Measurements from ENCODE around the gene MPND. TPM values are rescaled to one million over a fixed set of nuclear protein-coding genes. Genes with fewer than 3 reads are reported as not detected.

The MPND gene
- total and polyA plus RNA-seq, 5 donors from 2014 or later: 4.9 to 12.2 (median 5.9) TPM

DNA sequence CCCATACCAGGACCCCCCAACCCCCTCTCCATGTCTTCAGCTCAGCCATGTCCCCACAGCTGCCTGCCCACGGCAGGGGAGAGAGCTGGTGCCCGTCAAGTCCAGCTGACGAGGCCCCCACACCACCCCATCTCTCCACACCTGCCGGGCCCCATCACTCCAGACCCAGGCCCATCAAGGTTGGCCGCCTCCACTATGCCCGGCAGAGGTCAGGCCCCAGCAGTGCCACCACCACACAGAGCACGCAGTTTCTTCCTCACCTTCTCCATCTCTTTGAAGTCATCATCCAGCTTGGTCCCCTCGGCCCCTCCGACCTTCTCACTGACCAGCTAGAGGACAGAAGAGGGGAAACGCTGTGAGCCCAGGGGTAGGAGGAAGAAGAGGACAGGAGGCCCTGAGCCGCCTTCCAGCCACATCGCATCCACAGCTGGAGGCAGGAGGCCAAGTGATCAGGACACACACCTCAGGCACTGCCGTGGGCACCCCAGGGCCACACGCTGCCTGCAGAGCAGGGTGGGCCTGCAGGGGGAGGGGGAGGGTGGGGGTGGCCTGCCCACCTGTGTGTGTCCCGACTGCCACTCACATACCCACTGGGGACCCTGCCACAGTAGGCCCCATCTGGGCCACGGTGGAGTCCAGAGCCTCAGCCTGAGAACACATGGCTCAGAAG is 23.4 kb downstream of the MPND start:
- no peaks in the 10 kb centered on the region for H3K9me3 Mint-ChIP-seq
- H3K4me1 Mint-ChIP-seq: peaks cover 0 to 41% (median 15%) of the 10 kb centered on the region in 4 donors
- peaks cover 3% of the 10 kb centered on the region for H3K36me3 Mint-ChIP-seq
- DNase-seq: no peak
- H3K4me3 Mint-ChIP-seq: peak overlapping the region in 1 of 4 donors; percentile 21
- Histone ChIP-seq H3K4me1 (ENCODE audit: control insufficient read depth, insufficient read depth, low read length, poor library complexity, severe bottlenecking) (peaks cover 41% of the 10 kb centered on the region), H3K27me3 (ENCODE audit: control insufficient read depth, insufficient read depth, low read length) (no peaks in the 10 kb centered on the region), H3K36me3 (ENCODE audit: control insufficient read depth, insufficient read depth, low read length) (peaks cover 35% of the 10 kb centered on the region), H3K4me3 (ENCODE audit: low read depth, low read length) (no peak overlapping the region), H3K27ac (ENCODE audit: insufficient read depth, low read length, poor library complexity, severe bottlenecking) (no peak overlapping the region), H3K9me3 (ENCODE audit: control insufficient read depth in 2 of 2, low read length in 2 of 2) (no peaks in the 10 kb centered on the region)
- no peak for ATAC-seq (ENCODE audit: low read depth in 2 of 2)
- no peaks in the 10 kb centered on the region for H3K27me3 Mint-ChIP-seq
- H3K27ac Mint-ChIP-seq: peak overlapping the region; percentile 63 to 83 (median 76)

GRCh38 chr19:4367336-4367723 is 24.0 kb downstream of the MPND start:
- no peak overlapping the region for H3K4me3 ChIP-seq (ENCODE audit: low read depth, low read length)
- peak overlapping the region in 1 of 4 donors; percentile 52 for H3K4me3 Mint-ChIP-seq
- no peaks in the 10 kb centered on the region for H3K9me3 Mint-ChIP-seq
- no peak overlapping the region for H3K27ac ChIP-seq (ENCODE audit: insufficient read depth, low read length, poor library complexity, severe bottlenecking)
- no peaks in the 10 kb centered on the region for H3K27me3 Mint-ChIP-seq
- no peaks in the 10 kb centered on the region for H3K36me3 Mint-ChIP-seq
- peak overlapping the region; percentile 43 to 83 (median 76) for H3K27ac Mint-ChIP-seq
- no peaks in the 10 kb centered on the region for H3K9me3 ChIP-seq (ENCODE audit: control insufficient read depth in 2 of 2, low read length in 2 of 2)
- H3K4me1 Mint-ChIP-seq: peaks cover 0 to 45% (median 15%) of the 10 kb centered on the region in 4 donors
- no peaks in the 10 kb centered on the region for H3K27me3 ChIP-seq (ENCODE audit: control insufficient read depth, insufficient read depth, low read length)
- no peak for DNase-seq
- peaks cover 30% of the 10 kb centered on the region for H3K36me3 ChIP-seq (ENCODE audit: control insufficient read depth, insufficient read depth, low read length)
- H3K4me1 ChIP-seq (ENCODE audit: control insufficient read depth, insufficient read depth, low read length, poor library complexity, severe bottlenecking): peaks cover 43% of the 10 kb centered on the region
- no peak for ATAC-seq (ENCODE audit: low read depth in 2 of 2)

- Mint-ChIP-seq H3K27ac (peak overlapping the region; percentile 23 to 83 (median 46)), H3K27me3 (no peaks in the 10 kb centered on the region), H3K36me3 (no peaks in the 10 kb centered on the region), H3K9me3 (no peaks in the 10 kb centered on the region), H3K4me1 (peaks cover 0 to 49% (median 15%) of the 10 kb centered on the region in 4 donors), H3K4me3 (peak overlapping the region in 2 of 4 donors; percentile 31 to 52)
- H3K4me1 ChIP-seq (ENCODE audit: control insufficient read depth, insufficient read depth, low read length, poor library complexity, severe bottlenecking): peaks cover 43% of the 10 kb centered on the region
- H3K4me3 ChIP-seq (ENCODE audit: low read depth, low read length): no peak overlapping the region
- no peaks in the 10 kb centered on the region for H3K27me3 ChIP-seq (ENCODE audit: control insufficient read depth, insufficient read depth, low read length)
- no peaks in the 10 kb centered on the region for H3K9me3 ChIP-seq (ENCODE audit: control insufficient read depth in 2 of 2, low read length in 2 of 2)
- DNase-seq: no peak
- H3K27ac ChIP-seq (ENCODE audit: insufficient read depth, low read length, poor library complexity, severe bottlenecking): peak overlapping the region; percentile 86
- ATAC-seq (ENCODE audit: low read depth in 2 of 2): no peak
- H3K36me3 ChIP-seq (ENCODE audit: control insufficient read depth, insufficient read depth, low read length): peaks cover 26% of the 10 kb centered on the region
Measured at GRCh38 chr19:4367781-4368127, 24.4 kb downstream of the MPND start.

DNA sequence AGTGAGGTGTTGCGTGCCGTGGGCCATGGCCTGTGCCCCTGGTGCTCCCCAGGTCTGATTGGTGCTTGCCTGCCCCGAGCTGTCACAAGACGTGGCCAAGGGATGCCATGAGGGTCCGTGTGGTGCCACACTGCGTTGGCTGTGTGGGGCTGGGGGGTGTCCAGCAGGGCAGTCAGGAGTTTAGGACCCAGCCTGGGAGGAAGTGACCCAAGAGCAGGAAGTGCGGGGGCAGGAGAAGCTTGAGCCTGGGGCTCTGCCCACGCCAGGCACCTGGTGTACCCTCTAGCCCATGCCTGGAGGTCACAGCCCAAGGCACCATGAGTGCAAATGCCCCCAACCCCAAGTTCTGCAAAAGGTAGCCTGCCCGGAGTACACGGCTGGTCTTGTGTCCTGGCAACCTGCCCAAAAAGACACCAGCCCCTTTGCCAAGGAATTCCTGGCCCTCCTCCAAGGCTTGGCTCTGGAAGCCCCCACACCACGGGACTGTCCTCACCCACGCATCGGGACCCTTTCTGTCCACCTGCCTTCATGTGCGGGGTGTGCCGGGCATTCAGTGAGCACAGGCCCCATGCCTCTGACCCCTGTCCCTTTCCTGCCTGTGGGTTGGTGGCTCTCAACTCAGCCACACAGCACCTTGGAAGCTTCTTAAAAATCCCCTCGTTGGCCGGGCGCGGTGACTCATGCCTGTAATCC is 24.9 kb downstream of the MPND start:
- peaks cover 43% of the 10 kb centered on the region for H3K4me1 ChIP-seq (ENCODE audit: control insufficient read depth, insufficient read depth, low read length, poor library complexity, severe bottlenecking)
- no peaks in the 10 kb centered on the region for H3K36me3 Mint-ChIP-seq
- H3K9me3 ChIP-seq (ENCODE audit: control insufficient read depth in 2 of 2, low read length in 2 of 2): no peaks in the 10 kb centered on the region
- no peak overlapping the region for H3K4me3 ChIP-seq (ENCODE audit: low read depth, low read length)
- no peaks in the 10 kb centered on the region for H3K27me3 Mint-ChIP-seq
- H3K27me3 ChIP-seq (ENCODE audit: control insufficient read depth, insufficient read depth, low read length): no peaks in the 10 kb centered on the region
- peaks cover 23% of the 10 kb centered on the region for H3K36me3 ChIP-seq (ENCODE audit: control insufficient read depth, insufficient read depth, low read length)
- ATAC-seq (ENCODE audit: low read depth in 2 of 2) (no peak), DNase-seq (no peak)
- peak overlapping the region in 2 of 4 donors; percentile 95 to 96 for H3K4me3 Mint-ChIP-seq
- no peaks in the 10 kb centered on the region for H3K9me3 Mint-ChIP-seq
- H3K27ac Mint-ChIP-seq: peak overlapping the region; percentile 94 to 98 (median 97)
- H3K27ac ChIP-seq (ENCODE audit: insufficient read depth, low read length, poor library complexity, severe bottlenecking): peak overlapping the region; percentile 86
- H3K4me1 Mint-ChIP-seq: peaks cover 0 to 50% (median 15%) of the 10 kb centered on the region in 4 donors

GRCh38 chr19:4369109-4369887 is 25.9 kb downstream of the MPND start:
- peak overlapping the region; percentile 89 to 96 (median 96) for H3K4me3 Mint-ChIP-seq
- Histone ChIP-seq H3K36me3 (ENCODE audit: control insufficient read depth, insufficient read depth, low read length) (peaks cover 16% of the 10 kb centered on the region), H3K9me3 (ENCODE audit: control insufficient read depth in 2 of 2, low read length in 2 of 2) (no peaks in the 10 kb centered on the region), H3K4me3 (ENCODE audit: low read depth, low read length) (peak overlapping the region; percentile 53), H3K4me1 (ENCODE audit: control insufficient read depth, insufficient read depth, low read length, poor library complexity, severe bottlenecking) (peaks cover 49% of the 10 kb centered on the region), H3K27me3 (ENCODE audit: control insufficient read depth, insufficient read depth, low read length) (no peaks in the 10 kb centered on the region), H3K27ac (ENCODE audit: insufficient read depth, low read length, poor library complexity, severe bottlenecking) (peak overlapping the region; percentile 86)
- no peaks in the 10 kb centered on the region for H3K27me3 Mint-ChIP-seq
- H3K27ac Mint-ChIP-seq: peak overlapping the region; percentile 94 to 98 (median 97)
- no peaks in the 10 kb centered on the region for H3K36me3 Mint-ChIP-seq
- peaks cover 0 to 55% (median 17%) of the 10 kb centered on the region in 4 donors for H3K4me1 Mint-ChIP-seq
- ATAC-seq (ENCODE audit: low read depth in 2 of 2) (peak; percentile 72), DNase-seq (peak; percentile 61 to 95 (median 81))
- no peaks in the 10 kb centered on the region for H3K9me3 Mint-ChIP-seq

- Histone ChIP-seq H3K27ac (ENCODE audit: insufficient read depth, low read length, poor library complexity, severe bottlenecking) (peak overlapping the region; percentile 86), H3K36me3 (ENCODE audit: control insufficient read depth, insufficient read depth, low read length) (peaks cover 15% of the 10 kb centered on the region), H3K27me3 (ENCODE audit: control insufficient read depth, insufficient read depth, low read length) (no peaks in the 10 kb centered on the region), H3K4me1 (ENCODE audit: control insufficient read depth, insufficient read depth, low read length, poor library complexity, severe bottlenecking) (peaks cover 52% of the 10 kb centered on the region), H3K4me3 (ENCODE audit: low read depth, low read length) (peak overlapping the region; percentile 44), H3K9me3 (ENCODE audit: control insufficient read depth in 2 of 2, low read length in 2 of 2) (no peaks in the 10 kb centered on the region)
- no peaks in the 10 kb centered on the region for H3K36me3 Mint-ChIP-seq
- DNase-seq (peak; percentile 48 to 87 (median 69)), ATAC-seq (ENCODE audit: low read depth in 2 of 2) (peak; percentile 73 to 76)
- peaks cover 0 to 55% (median 17%) of the 10 kb centered on the region in 4 donors for H3K4me1 Mint-ChIP-seq
- H3K9me3 Mint-ChIP-seq: no peaks in the 10 kb centered on the region
- H3K4me3 Mint-ChIP-seq: peak overlapping the region; percentile 89 to 96 (median 96)
- H3K27ac Mint-ChIP-seq: peak overlapping the region; percentile 84 to 98 (median 94)
- H3K27me3 Mint-ChIP-seq: no peaks in the 10 kb centered on the region
Measured at GRCh38 chr19:4369888-4370260, 26.5 kb downstream of the MPND start.

DNA sequence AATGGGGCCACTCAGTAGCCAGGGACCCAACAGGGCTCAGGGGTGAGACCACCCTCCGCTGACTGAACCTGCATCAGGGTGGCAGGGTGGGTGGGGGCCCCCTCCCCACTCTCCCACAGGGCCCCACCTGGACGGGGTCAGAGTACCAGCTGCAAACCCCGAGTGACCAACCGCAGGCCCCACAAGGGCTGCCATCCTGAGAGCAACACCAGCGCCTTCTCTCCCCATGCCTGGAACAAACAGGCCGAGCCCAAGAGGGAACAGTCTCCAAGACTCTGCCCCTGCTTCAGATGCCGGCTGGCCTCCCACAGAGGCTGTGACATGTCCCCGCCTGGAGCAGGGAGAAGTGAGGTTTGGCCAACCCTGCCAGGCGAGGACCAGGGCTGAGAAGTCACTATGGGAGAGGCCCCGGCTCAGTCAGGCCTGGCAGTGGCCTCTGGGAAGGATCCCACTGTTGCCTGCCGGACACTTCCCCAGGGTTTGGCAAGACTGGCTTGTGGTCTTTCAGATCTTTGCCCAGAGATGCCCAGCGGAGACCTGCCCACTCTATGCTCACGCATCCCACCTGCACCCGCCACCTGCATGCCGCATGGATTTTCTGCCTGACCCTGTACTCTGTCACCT is 27.2 kb downstream of the MPND start:
- Histone ChIP-seq H3K4me3 (ENCODE audit: low read depth, low read length) (peak overlapping the region; percentile 26), H3K36me3 (ENCODE audit: control insufficient read depth, insufficient read depth, low read length) (peaks cover 8% of the 10 kb centered on the region), H3K27ac (ENCODE audit: insufficient read depth, low read length, poor library complexity, severe bottlenecking) (peak overlapping the region; percentile 86), H3K9me3 (ENCODE audit: control insufficient read depth in 2 of 2, low read length in 2 of 2) (no peaks in the 10 kb centered on the region), H3K4me1 (ENCODE audit: control insufficient read depth, insufficient read depth, low read length, poor library complexity, severe bottlenecking) (peaks cover 55% of the 10 kb centered on the region), H3K27me3 (ENCODE audit: control insufficient read depth, insufficient read depth, low read length) (no peaks in the 10 kb centered on the region)
- Mint-ChIP-seq H3K4me1 (peaks cover 0 to 57% (median 18%) of the 10 kb centered on the region in 4 donors), H3K4me3 (peak overlapping the region; percentile 48 to 89 (median 79)), H3K9me3 (no peaks in the 10 kb centered on the region), H3K27me3 (no peaks in the 10 kb centered on the region), H3K36me3 (no peaks in the 10 kb centered on the region), H3K27ac (peak overlapping the region; percentile 75 to 94 (median 86))
- ATAC-seq (ENCODE audit: low read depth in 2 of 2) (no peak), DNase-seq (no peak)

Data from CD4-positive, CD25-positive, alpha-beta regulatory T cell (primary cell).